ENCODE results near the gene GTF2B. TPM values are rescaled to one million over a fixed set of nuclear protein-coding genes. Genes with fewer than 3 reads are reported as not detected.

The GTF2B gene
- total RNA-seq, 2 experiments from 2014 or later = 34.3 to 38.1 TPM

Other genes starting within 250 kb of the GTF2B start
- gene PKN2, start 207.3 kb downstream of the GTF2B start, total RNA-seq = 10 to 100 TPM; 16.4 to 24.9 TPM
- gene KYAT3, start 101.1 kb upstream of the GTF2B start, total RNA-seq = 10 to 100 TPM; 52.7 to 53.7 TPM
- 10 to 100 TPM; 25.7 to 26.2 TPM for gene RBMXL1, start 101.1 kb upstream of the GTF2B start, total RNA-seq
- 1 to 10 TPM; 4.8 to 5.8 TPM for gene GBP3, start 131.3 kb upstream of the GTF2B start, total RNA-seq
- gene GBP1, start 173.6 kb upstream of the GTF2B start, total RNA-seq = 10 to 100 TPM; 67.6 to 79.9 TPM
- 100 to 1,000 TPM; 253 to 294 TPM for gene GBP2, start 234.5 kb upstream of the GTF2B start, total RNA-seq

Data from activated CD4-positive, alpha-beta T cell treated with anti-CD3 and anti-CD28 coated beads for 36 hours (primary cell).